Neutrophil (primary cell): Measurements from ENCODE around the gene OTUD5.

Source experiments
- H3K27ac ChIP-seq: fragments of 200-600 bp; sonication (generic); 2 replicates; pipeline ENCODE4 v1.5.1; 2016; ENCODE audit warnings: mild to moderate bottlenecking, moderate library complexity
- H3K27me3 ChIP-seq: fragments of 200-600 bp; sonication (generic); 2 replicates; pipeline ENCODE4 v1.6.0; 2016; ENCODE audit warnings: mild to moderate bottlenecking
- H3K36me3 ChIP-seq: fragments of 200-600 bp; sonication (generic); 2 replicates; pipeline ENCODE4 v1.5.1; 2017
- H3K4me1 ChIP-seq, 2 experiments: fragments of 200-600 bp in 1 of 2; sonication (generic) in 1 of 2; 1 replicate in 1 of 2; 2 replicates in 1 of 2; pipeline versions ENCODE4 v1.5.1 to v1.6.1; 2013 to 2016; ENCODE audit warnings: low read depth in 1 of 2, low read length in 1 of 2, mild to moderate bottlenecking in 1 of 2, moderate library complexity in 1 of 2; ENCODE audit not compliant: control insufficient read depth in 1 of 2, insufficient read depth in 1 of 2
- H3K4me3 ChIP-seq, 2 experiments: fragments of 200-600 bp in 1 of 2; sonication (generic) in 1 of 2; 1 replicate in 1 of 2; 2 replicates in 1 of 2; pipeline ENCODE4 v1.5.1; 2013 to 2016; ENCODE audit warnings: low read depth in 1 of 2, low read length in 1 of 2, mild to moderate bottlenecking in 1 of 2, moderate library complexity in 1 of 2
- H3K9me3 ChIP-seq: fragments of 200-600 bp; sonication (generic); 2 replicates; pipeline ENCODE4 v1.5.1; 2016
- TF ChIP-seq, protein P1 (sequence below): fragments of 200-600 bp; sonication (generic); IDR thresholded peaks from 2 replicates; pipeline ENCODE4 v1.5.1; 2016; ENCODE audit warnings: antibody characterized with exemption

The OTUD5 gene

GRCh38 chrX:48899078-48899410 is 58.4 kb downstream of the OTUD5 start:
- no peak overlapping the region for H3K4me3 ChIP-seq

DNA sequence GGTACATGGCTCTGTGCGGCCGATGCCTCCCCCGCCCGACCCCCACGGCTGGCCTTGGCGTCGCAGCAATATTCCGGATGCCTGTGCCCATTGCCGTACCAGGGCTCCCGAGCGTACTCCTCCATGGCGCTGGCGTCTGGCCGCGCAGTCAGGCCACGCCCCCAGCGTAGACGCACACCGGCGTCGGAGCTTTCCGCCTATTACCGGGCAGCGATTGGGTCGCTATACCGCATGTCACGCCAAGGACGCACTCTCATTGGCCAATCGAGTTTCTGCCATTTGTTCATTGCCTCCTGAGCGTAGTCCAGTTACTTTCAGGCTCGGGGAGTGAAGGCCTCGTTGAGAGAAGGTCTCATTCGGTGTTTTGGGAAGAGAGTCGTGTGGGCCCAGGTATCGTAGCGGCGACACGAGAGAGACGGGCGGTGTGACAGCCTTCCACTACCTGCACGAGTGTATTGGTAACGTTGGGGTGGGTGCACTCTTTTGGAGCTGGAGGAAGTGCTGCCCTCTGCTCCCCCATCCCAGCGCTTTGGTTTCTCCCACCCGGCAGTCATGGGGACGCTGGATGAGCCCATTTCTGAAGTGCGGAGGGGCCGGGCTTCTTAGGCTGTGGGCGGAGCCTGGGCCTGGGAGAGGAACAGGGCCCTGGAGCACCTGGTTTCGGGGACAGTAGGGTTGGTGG is 59.6 kb downstream of the OTUD5 start, which contains the start of the genes PQBP1 and TIMM17B:
Gene PQBP1 (plus strand): TSS at position 306 of the 682 bp plus-strand sequence. CDS start 580 bp downstream, outside the sequence.
Gene TIMM17B (minus strand): TSS at position 144 of the 682 bp plus-strand sequence. CDS start 19 bp downstream, at position 125.
- peaks cover 10 to 19% of the 10 kb centered on the region in 2 experiments for H3K4me1 ChIP-seq
- no peaks in the 10 kb centered on the region for H3K27me3 ChIP-seq
- TF ChIP-seq, protein P1, sequence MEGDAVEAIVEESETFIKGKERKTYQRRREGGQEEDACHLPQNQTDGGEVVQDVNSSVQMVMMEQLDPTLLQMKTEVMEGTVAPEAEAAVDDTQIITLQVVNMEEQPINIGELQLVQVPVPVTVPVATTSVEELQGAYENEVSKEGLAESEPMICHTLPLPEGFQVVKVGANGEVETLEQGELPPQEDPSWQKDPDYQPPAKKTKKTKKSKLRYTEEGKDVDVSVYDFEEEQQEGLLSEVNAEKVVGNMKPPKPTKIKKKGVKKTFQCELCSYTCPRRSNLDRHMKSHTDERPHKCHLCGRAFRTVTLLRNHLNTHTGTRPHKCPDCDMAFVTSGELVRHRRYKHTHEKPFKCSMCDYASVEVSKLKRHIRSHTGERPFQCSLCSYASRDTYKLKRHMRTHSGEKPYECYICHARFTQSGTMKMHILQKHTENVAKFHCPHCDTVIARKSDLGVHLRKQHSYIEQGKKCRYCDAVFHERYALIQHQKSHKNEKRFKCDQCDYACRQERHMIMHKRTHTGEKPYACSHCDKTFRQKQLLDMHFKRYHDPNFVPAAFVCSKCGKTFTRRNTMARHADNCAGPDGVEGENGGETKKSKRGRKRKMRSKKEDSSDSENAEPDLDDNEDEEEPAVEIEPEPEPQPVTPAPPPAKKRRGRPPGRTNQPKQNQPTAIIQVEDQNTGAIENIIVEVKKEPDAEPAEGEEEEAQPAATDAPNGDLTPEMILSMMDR, result no peak
- H3K27ac ChIP-seq, result peak within 1 kb of the TSS; percentile 95
- peak within 1 kb of the TSS; percentile 67 to 81 for H3K4me3 ChIP-seq
- peaks cover 11% of the 10 kb centered on the region for H3K36me3 ChIP-seq
- no peaks in the 10 kb centered on the region for H3K9me3 ChIP-seq

More at GRCh38 chrX:48899078-48899410, 58.4 kb downstream of the OTUD5 start:
- peak overlapping the region; percentile 95 for H3K27ac ChIP-seq
- H3K4me1 ChIP-seq, result peaks cover 10 to 19% of the 10 kb centered on the region in 2 experiments
- no peaks in the 10 kb centered on the region for H3K9me3 ChIP-seq
- TF ChIP-seq, protein P1, result no peak
- no peaks in the 10 kb centered on the region for H3K27me3 ChIP-seq
- H3K36me3 ChIP-seq, result peaks cover 20% of the 10 kb centered on the region

DNA sequence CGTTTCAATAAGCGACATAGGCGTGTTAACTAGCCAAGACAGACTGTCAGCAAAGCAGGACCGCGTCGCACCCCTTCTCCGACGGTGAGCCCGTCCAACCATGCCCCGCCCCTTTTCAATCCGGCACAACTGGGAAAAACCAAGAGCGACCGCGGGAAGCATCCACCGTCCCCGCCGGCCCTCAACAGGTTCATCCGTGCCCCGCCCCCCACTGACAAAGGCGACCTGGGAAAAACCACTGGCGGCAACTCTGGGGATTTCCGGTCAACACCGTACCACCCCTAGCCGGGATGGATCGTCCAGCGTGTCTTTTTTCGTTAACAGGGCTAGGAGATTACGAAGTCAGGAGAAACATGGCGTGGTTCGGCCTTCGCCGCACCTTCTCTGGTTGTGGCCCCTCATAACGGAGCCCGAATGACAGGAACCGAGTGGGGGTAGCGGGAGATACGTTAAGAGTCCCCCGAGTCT is 60.2 kb downstream of the OTUD5 start:
- Histone ChIP-seq H3K27ac (peak overlapping the region; percentile 95), H3K36me3 (peaks cover 5% of the 10 kb centered on the region), H3K27me3 (no peaks in the 10 kb centered on the region), H3K4me1 (peaks cover 11 to 19% of the 10 kb centered on the region in 2 experiments), H3K4me3 (peak overlapping the region; percentile 67 to 81), H3K9me3 (no peaks in the 10 kb centered on the region)
- TF ChIP-seq, protein P1, result no peak

- TF ChIP-seq, protein P1, result no peak
These were observed 60.8 kb downstream of the OTUD5 start for GRCh38 chrX:48896611-48897011.

DNA sequence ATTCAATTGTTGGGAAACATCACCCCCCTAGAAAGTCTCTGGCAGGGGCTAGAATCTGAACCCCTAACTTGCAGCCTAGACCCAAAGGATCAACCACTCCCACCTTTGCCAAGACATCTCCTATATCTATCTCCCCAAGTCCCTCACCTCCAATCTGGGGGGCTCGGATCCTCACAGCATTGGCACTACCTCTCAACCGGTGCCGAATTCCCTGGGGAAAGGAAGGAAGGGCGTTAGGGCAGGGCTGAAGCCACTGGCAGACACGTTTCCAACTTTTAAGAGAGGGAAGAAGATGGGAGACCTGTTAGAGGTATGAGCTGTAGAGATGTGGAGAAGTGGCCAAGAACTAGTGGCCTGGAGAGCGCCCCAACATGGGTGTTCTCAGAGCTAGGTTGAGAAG is 62.5 kb downstream of the OTUD5 start:
- Histone ChIP-seq H3K4me3 (no peak overlapping the region), H3K27me3 (no peaks in the 10 kb centered on the region), H3K27ac (no peak overlapping the region), H3K36me3 (no peaks in the 10 kb centered on the region), H3K4me1 (peaks cover 16 to 30% of the 10 kb centered on the region in 2 experiments), H3K9me3 (no peaks in the 10 kb centered on the region)
- TF ChIP-seq, protein P1, result no peak

More at GRCh38 chrX:48896611-48897011, 60.8 kb downstream of the OTUD5 start:
- no peaks in the 10 kb centered on the region for H3K27me3 ChIP-seq
- peak overlapping the region; percentile 95 for H3K27ac ChIP-seq
- no peaks in the 10 kb centered on the region for H3K9me3 ChIP-seq
- peaks cover 16 to 24% of the 10 kb centered on the region in 2 experiments for H3K4me1 ChIP-seq
- peaks cover under 1% of the 10 kb centered on the region for H3K36me3 ChIP-seq
- peak overlapping the region; percentile 67 to 81 for H3K4me3 ChIP-seq
